ENCODE data around the gene KRTAP21-1. TPM values are rescaled to one million over a fixed set of nuclear protein-coding genes. Genes with fewer than 3 reads are reported as not detected.

KRTAP21-1 gene
- not detected in 5 replicates for total RNA-seq (2022; extraction: Qiagen RNA extraction)

DNA sequence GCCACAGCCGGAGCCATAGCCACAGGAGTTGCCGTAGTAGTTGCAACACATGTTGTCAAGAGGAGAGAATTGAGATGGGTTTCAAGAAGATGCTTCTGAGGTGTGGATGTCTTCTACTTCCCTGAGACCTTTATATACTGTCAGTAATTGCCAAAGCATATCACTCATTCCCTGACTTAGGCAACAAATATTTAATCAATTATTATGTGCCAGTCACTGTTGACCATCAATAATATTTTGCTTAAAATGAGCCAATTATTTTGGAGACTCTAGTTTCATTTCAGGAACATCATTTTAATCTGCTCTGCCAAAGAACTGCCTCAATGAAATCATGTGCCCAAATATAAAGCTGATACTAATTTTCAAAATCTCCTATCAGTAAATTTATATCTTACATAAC is at the start of gene KRTAP21-1:
KRTAP21-1 (minus strand) TSS at position 101 of the 400 bp plus-strand sequence; CDS start at position 51, 50 bp downstream.

DNA sequence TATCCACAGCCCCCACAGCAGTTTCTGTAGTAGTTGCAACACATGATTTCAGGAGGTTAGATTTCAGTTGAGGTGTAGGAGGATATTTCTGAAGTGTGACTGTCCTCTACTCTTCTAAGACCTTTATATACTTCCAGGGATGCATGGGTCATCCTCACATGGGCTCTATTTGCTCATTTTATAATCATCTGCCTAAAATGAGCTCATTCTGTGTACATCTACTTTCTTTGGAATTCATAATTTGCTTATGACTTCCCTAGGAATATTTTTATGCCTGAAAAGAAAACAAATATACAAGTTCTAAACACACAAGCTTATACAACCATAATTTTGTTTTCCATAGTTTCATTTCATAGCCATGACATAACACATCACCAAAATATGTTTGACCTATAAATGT is 8.1 kb downstream of the KRTAP21-1 start, which contains the start of gene KRTAP21-2:
KRTAP21-2 (minus strand) TSS at position 101 of the 400 bp plus-strand sequence; CDS start at position 44, 57 bp downstream.

GRCh38 chr21:30718239-30718909 is 36.9 kb downstream of the KRTAP21-1 start, which contains the start of gene KRTAP21-3:
Gene KRTAP21-3 (minus strand): TSS chr21:30718777. CDS start chr21:30718759, 18 bp downstream.

Other genes starting within 250 kb of the KRTAP21-1 start
- gene KRTAP19-6, start 213.6 kb downstream of the KRTAP21-1 start, total RNA-seq (2022; extraction: Qiagen RNA extraction): not detected in 5 replicates
- not detected in 5 replicates for gene KRTAP19-7, start 194.1 kb downstream of the KRTAP21-1 start, total RNA-seq (2022; extraction: Qiagen RNA extraction)
- not detected in 5 replicates for gene KRTAP22-2, start 165.0 kb downstream of the KRTAP21-1 start, total RNA-seq (2022; extraction: Qiagen RNA extraction)
- gene KRTAP6-3, start 163.0 kb downstream of the KRTAP21-1 start, total RNA-seq (2022; extraction: Qiagen RNA extraction): not detected in 5 replicates
- gene KRTAP6-2, start 156.5 kb downstream of the KRTAP21-1 start, total RNA-seq (2022; extraction: Qiagen RNA extraction): not detected in 5 replicates
- gene KRTAP22-1, start 154.3 kb downstream of the KRTAP21-1 start, total RNA-seq (2022; extraction: Qiagen RNA extraction): not detected in 5 replicates
- not detected in 5 replicates for gene KRTAP6-1, start 141.5 kb downstream of the KRTAP21-1 start, total RNA-seq (2022; extraction: Qiagen RNA extraction)
- not detected in 5 replicates for gene KRTAP20-1, start 139.0 kb downstream of the KRTAP21-1 start, total RNA-seq (2022; extraction: Qiagen RNA extraction)
- not detected in 5 replicates for gene KRTAP20-4, start 134.8 kb downstream of the KRTAP21-1 start, total RNA-seq (2022; extraction: Qiagen RNA extraction)
- gene KRTAP20-2, start 120.2 kb downstream of the KRTAP21-1 start, total RNA-seq (2022; extraction: Qiagen RNA extraction): not detected in 5 replicates
- not detected in 5 replicates for gene KRTAP20-3, start 112.6 kb downstream of the KRTAP21-1 start, total RNA-seq (2022; extraction: Qiagen RNA extraction)
- gene KRTAP21-3, start 36.7 kb downstream of the KRTAP21-1 start, total RNA-seq (2022; extraction: Qiagen RNA extraction): not detected in 5 replicates
- not detected in 5 replicates for gene KRTAP21-2, start 8.2 kb downstream of the KRTAP21-1 start, total RNA-seq (2022; extraction: Qiagen RNA extraction)
- gene KRTAP8-1, start 57.8 kb upstream of the KRTAP21-1 start, total RNA-seq (2022; extraction: Qiagen RNA extraction): not detected in 5 replicates
- gene KRTAP7-1, start 74.3 kb upstream of the KRTAP21-1 start, total RNA-seq (2022; extraction: Qiagen RNA extraction): not detected in 5 replicates
- not detected in 5 replicates for gene KRTAP11-1, start 126.2 kb upstream of the KRTAP21-1 start, total RNA-seq (2022; extraction: Qiagen RNA extraction)